H1 (cell line): ENCODE data around the gene ZNF697.

Source experiments
- CEBPB ChIP-seq: IDR thresholded peaks from 2 replicates; pipeline ENCODE4 v1.6.1; 2012; ENCODE audit warnings: low read depth, low read length
- CTCF ChIP-seq, 3 experiments: IDR thresholded peaks; 1 replicate in 2 of 3; 2 replicates in 1 of 3; pipeline versions ENCODE4 v1.5.1 to v1.6.1; 2011; ENCODE audit warnings: low read length in 3 of 3, mild to moderate bottlenecking in 3 of 3, inconsistent platforms in 2 of 3, low read depth in 1 of 3, moderate library complexity in 1 of 3; ENCODE audit not compliant: insufficient read depth in 1 of 3; ENCODE audit errors: control extremely low read depth in 1 of 3
- EP300 ChIP-seq, 2 experiments: IDR thresholded peaks; 1 replicate in 1 of 2; 2 replicates in 1 of 2; pipeline ENCODE4 v1.6.1; 2011 to 2012; ENCODE audit warnings: low read depth in 2 of 2, low read length in 2 of 2, mild to moderate bottlenecking in 2 of 2, borderline replicate concordance in 1 of 2, inconsistent platforms in 1 of 2, moderate library complexity in 1 of 2
- EZH2 ChIP-seq: fragments of 200-600 bp; sonication (generic); IDR thresholded peaks from 2 replicates; pipeline ENCODE4 v1.7.1; 2012; ENCODE audit warnings: low read depth, mild to moderate bottlenecking, moderate library complexity, low read length, inconsistent platforms; ENCODE audit not compliant: severe bottlenecking
- POLR2AphosphoS5 ChIP-seq: IDR thresholded peaks from 2 replicates; pipeline ENCODE4 v1.6.1; 2011; ENCODE audit warnings: low read depth, low read length
- SP1 ChIP-seq: IDR thresholded peaks from 2 replicates; pipeline ENCODE4 v1.6.1; 2011; ENCODE audit warnings: low read depth, low read length

GRCh38 chr1:119602169-119602568 is 45.9 kb downstream of the ZNF697 start:
- TF ChIP-seq CTCF (IDR thresholded peaks at IDR 0.05; ENCODE audit: control extremely low read depth in 1 of 3, insufficient read depth in 1 of 3, low read depth in 1 of 3, low read length in 3 of 3) (no peak), EP300 (IDR thresholded peaks at IDR 0.05; ENCODE audit: borderline replicate concordance in 1 of 2, low read depth in 2 of 2, low read length in 2 of 2) (no peak), EZH2 (no peak), POLR2AphosphoS5 (no peak), SP1 (no peak), CEBPB (no peak)
